HG03558 (cell line): Measurements from ENCODE around the gene SUCO.

Experiments
- ATAC-seq: cut with Tn5 transposase; IDR thresholded peaks from one replicate; pipeline ENCODE4 v1.9.1; 2021; ENCODE audit warnings: moderate number of reproducible peaks; ENCODE audit not compliant: unreplicated experiment; ENCODE audit errors: extremely low read depth

SUCO gene

DNA sequence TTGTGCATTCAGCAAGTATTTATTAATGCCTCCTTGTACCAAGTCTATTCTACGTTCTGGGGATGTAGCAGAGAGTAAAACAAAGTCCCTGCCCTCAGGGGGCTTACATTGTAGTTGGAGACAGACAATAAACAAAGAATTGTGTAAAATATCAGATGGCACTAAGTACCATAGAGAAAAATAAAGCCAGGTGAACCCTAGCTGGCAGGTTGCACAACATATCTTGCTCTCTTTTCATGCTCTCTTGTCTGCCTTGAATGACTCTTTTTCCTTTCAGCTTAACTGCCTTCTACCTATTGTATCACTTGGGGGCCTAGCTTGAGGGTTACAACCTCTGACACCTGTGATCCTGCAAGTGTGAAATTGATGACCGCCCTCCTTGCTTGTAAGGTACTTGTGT lies 105.3 kb downstream of the SUCO start:
- no peak for ATAC-seq

- no peak for ATAC-seq
These were observed 106.2 kb downstream of the SUCO start for GRCh38 chr1:172638885-172639831.

DNA sequence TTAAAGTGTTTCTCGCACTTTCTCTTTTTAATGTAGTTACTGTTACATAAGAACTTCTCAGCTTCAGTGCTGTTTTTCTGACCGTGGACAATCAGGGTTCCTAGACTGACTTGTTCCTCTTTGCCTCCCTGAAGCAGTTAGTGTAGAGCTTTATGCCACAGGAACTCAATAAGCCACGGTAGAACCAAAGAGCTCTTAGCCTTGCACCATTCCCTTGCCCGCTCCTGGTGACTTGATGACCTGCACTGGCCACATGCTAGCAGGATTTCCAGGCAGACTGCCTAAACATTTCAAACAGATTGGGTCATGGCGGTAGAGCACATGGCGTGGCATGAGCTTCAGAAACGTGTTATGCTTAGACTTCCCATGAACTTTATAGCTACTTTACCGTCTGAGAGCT lies 107.2 kb downstream of the SUCO start:
- ATAC-seq, result no peak

- no peak for ATAC-seq
These were observed 108.5 kb downstream of the SUCO start for GRCh38 chr1:172641492-172641891.

- no peak for ATAC-seq
These were observed 110.0 kb downstream of the SUCO start for GRCh38 chr1:172642970-172643369.

DNA sequence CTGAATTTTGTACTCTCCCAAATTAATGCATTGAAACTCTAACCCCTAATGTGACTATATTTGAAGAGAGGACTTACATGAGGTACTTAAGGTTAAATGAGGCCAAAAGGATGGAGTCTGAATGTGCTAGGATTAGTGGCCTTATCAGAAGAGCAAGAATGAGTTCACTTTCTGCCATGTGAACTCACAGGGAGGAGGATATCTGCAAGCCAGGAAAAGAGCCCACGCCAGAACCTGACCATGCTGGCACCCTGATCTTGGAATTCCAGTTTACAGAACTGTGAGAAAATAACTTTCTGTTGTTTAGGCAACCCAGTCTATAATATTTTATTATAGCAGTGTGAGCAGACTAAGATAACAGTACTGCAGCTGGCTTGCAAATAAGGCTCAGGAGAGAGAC lies 113.7 kb downstream of the SUCO start:
- ATAC-seq, result no peak

DNA sequence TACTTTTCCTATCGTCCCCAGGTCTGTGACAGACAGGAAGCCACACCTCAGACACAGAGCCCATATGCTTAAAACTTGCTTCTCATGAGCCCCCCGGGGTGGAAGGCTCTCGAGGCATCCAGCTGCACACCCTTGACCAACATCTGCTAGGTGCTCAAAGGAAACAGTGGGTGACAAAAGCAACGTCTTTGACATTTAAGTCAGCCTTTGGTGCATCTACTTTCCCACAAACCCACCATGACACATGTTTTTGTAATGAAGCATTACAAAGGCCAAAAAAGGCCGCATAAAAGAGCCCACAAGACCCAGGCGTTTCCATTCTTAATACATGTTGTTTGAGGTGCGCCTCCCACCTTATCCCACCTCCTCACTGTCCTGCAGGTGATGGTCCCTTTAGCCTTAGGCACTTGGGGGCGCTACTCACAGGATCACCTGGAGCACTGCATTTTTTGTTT lies 114.2 kb downstream of the SUCO start:
- ATAC-seq, result no peak

- no peak for ATAC-seq
These were observed 115.0 kb downstream of the SUCO start for GRCh38 chr1:172647987-172648386.

DNA sequence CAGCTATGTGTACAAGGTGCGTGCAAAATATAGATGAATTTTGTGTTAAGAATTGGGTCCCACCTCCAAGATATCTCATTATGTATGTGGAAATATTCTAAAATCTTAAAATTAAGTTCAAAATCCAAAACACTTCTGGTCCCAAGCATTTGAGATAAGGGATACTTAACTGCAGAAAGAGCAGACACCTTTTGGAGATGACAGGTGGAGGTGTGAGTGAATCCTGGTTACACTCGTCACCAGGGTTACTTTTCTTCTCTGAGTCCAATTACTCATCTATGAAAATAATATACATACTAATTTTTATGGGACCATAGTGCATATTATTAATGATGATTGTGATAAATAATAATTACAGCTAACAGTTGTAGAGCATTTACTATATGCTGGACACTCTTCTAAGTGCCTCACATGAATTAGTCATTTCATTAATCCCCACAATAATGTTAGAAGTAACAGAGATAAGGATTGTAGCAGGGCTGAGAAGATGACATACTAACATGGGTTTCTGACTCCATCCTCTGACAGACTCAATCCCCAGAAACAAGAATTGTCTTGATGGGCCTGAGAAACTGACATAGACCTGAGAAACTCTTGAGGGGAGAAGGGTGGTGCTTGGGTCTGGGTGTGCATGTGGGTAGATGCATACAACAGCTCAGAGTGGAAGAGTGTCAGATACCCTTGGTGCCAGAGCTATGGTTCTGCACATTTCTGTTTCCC lies 117.7 kb downstream of the SUCO start:
- ATAC-seq, result no peak

DNA sequence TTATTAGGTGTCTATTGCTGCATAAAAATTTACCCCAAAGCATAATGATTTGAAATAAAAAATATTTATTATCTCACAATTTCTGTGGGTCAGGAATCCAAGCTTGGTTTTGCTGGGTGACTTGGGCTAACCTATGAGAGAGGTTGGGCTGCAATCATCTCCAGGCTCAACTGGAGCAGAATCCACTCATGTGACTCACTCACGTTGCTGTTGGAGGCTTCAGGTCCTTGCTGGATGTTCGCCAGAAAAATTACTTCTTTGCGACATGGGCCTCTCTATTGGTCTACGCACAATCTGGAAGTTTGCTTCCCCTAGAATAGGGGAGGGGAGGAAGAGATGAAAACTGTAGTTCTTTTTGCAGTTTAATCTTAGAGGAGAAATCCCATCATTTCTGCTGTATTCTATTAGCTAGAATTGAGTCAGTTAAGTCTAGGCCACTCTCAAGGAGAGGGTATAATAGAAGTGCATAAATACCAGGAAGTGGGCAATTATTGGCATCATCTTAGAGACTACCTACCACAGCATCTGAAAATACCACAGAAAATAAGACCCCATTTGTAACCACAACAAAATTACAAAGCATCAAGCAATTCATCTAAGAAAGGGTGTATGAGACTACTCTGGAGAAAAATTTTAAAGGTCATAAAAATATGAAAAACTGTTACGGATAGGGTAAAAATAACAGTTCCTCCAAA lies 120.2 kb downstream of the SUCO start:
- no peak for ATAC-seq

DNA sequence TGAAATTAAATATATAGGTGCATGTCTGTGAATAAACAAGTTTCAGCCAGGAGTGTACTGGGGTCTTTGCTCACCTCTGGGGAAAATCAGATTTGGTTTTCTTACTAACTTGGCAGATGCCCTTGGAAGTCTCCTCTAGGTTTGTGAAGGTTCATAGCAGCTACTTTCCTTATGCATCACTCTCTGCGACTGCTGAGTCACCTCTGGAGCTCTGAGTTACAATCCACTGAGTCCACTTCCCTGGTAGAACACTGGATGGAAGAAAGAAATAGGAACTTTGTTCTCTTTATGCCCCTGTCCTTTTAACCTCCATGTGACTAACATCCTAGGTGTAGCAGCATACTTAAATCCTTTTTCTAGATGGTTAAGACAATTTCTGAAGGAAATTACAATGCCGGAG lies 121.6 kb downstream of the SUCO start:
- ATAC-seq, result no peak

DNA sequence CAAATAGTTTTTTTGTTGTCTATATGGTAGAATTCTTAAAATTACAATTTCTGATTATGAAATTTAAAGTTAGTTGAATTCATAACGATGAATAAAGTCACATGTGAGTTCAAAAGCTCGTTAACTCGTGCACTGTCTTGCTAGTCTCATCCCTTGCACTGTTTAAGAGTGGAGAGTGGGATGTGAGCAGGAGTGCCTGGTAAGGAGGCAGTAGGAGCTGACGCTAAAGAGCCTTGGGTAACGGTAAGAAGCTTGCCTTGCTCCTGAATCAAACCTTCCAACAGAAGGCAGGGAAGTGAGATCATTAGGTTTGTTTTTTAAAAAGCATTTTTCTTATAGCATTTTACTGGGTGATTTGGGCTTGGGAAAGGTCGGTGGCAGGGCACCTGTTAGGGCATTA lies 123.6 kb downstream of the SUCO start:
- ATAC-seq, result no peak

DNA sequence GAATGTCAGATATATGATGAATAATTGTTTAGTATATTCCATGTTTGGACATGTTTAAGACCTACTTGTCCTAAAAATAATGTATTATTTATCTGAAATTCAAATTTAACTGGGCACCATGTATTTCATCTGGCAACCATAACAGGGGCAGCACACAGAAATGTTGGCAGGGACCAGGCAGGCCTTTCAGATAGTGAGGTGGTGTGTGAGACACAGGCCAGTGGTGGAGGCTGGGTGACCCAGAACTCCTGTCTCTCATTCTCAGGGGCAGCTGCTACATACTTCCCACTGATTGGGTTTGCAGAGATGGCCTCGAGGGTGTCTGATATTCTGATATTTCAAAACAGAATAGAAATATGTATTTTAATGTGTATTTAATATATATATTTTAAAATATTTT lies 124.6 kb downstream of the SUCO start:
- ATAC-seq, result no peak

DNA sequence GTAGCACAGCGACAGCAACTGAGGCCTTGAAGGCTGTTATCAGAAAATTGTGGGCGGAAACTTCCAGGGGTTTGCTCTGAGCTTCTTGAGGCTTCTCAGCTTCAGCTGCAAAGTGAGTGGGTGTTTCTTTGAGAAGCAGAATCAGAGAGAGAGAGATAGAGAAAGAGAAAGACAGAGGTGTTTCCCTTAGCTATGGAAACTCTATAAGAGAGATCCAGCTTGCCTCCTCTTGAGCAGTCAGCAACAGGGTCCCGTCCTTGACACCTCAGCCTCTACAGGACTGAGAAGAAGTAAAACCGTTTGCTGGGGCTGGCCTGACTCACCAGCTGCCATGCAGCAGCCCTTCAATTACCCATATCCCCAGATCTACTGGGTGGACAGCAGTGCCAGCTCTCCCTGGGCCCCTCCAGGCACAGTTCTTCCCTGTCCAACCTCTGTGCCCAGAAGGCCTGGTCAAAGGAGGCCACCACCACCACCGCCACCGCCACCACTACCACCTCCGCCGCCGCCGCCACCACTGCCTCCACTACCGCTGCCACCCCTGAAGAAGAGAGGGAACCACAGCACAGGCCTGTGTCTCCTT lies 126.0 kb downstream of the SUCO start, which contains the start of gene FASLG:
Gene FASLG, plus strand, starts transcription at position 233 of the 583 bp plus-strand sequence. Its CDS starts 99 bp downstream, at position 332.
- ATAC-seq, result no peak

GRCh38 chr1:172661107-172661506 lies 128.2 kb downstream of the SUCO start:
- ATAC-seq, result no peak
